ENCODE measurements around the gene OR2H1.

The OR2H1 gene

DNA sequence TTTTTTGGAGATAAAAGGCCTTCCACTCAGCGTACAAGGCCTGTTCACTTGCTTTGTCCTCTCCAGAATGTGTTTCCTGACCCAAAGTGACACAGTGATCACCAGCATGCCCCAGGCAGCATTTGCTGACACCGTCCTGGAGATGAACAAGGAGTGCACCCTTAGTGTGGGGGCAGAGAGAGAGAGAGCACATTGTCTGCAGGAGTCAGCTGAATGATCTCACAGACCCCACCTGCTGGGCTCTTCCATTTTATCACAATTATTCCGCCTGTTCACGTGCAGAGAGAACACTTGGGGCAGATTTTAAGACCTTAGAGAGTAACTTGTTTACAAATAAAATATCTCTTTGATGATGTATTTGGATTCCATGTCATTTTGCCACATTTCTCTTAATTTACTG is 53.2 kb downstream of the OR2H1 start:
- no peak for DNase-seq (ENCODE audit: low spot score)

DNA sequence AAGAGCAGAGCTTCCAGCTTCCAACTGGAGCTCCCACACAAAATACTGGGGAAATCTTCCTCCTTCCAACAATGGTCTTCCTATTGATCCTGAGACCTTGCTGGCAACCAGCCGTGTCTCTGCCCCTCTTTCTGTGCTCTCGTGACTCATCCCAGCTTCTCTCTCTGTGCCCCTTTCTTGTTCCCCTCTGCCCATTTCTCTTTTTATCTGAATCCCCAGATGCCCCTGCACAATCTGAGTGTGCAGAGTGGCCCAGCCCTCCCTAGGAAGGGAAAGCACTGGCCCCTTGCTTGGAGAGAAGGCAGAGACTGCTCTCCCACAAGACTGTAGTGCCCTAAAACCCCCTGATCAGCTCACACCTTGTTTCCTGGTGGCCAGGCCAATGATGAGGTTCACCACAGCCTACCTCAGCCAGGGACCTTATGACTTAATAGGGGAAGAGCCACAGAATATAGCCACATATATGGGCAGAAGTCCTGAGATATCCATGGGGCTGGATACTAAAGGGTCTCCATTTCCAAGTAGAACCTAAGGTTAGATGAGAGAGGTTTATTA is 53.9 kb downstream of the OR2H1 start:
- no peak for DNase-seq (ENCODE audit: low spot score)
